ENCODE measurements around the gene DMD.

The DMD gene

DNA sequence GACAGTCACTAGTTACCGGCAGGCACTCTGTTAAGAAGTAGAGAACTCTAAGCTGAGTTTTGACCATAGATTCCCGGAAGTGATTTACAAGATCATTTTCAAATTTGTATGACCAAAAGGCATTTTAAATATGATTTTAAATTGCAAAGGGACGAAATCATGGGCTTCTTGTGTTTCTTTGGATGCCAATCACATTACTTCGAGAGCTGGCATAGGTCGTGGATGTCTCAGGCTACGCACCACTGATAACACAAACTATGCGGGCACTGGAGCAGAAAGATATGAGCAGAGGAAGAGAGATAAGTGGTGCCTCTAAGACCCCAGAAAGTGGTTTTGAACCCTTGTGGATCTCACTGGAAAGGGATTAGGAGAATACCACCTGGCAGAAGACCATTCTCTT, 1845.3 kb downstream of the DMD start:
- TF ChIP-seq, protein P1, sequence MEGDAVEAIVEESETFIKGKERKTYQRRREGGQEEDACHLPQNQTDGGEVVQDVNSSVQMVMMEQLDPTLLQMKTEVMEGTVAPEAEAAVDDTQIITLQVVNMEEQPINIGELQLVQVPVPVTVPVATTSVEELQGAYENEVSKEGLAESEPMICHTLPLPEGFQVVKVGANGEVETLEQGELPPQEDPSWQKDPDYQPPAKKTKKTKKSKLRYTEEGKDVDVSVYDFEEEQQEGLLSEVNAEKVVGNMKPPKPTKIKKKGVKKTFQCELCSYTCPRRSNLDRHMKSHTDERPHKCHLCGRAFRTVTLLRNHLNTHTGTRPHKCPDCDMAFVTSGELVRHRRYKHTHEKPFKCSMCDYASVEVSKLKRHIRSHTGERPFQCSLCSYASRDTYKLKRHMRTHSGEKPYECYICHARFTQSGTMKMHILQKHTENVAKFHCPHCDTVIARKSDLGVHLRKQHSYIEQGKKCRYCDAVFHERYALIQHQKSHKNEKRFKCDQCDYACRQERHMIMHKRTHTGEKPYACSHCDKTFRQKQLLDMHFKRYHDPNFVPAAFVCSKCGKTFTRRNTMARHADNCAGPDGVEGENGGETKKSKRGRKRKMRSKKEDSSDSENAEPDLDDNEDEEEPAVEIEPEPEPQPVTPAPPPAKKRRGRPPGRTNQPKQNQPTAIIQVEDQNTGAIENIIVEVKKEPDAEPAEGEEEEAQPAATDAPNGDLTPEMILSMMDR (IDR thresholded peaks at IDR 0.05; ENCODE audit: low read depth, low read length) = no peak

DNA sequence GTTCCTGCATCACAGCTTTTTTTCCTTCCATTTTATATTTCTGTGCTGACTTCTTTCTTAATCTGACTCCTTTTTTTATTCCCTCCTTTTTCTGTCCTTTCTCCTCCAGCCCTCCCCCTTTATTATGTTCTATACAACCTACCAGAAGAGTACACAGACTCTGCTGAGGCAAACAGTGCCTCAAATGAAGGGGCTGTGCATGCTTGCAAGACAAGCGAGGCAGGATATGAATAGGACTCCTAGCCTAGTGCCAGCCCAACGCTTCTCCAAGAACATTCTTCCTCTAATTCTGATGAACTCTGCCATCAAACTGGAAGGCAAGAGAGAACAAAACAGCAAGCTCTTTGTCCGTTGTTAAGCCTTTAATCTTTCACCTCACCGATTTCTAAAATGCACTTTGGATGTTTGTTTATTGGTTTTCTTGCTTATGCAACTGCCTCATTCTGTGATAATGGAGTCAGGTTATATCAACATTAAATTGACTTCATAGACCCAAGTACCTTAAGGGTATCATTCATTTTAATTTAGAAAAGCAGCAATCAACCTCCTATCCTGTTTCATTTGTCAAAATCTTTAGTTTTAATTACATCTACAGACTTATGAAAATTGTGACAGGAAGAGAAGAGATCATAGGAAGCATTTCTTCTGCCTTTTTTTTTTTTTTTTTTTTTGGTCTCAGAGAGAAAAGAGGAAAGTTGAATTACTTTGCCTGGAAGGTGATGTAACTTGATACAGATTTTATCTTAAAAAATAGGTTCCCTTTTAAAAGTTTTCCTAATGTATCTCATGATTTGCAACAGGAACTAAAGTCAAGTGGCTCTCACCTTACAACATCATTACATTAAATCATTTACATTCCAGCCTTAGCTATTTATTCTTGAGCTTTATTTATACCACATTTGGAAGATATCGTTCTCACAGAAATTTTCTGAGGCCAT, 1854.8 kb downstream of the DMD start:
- no peak overlapping the region for H3K4me3 ChIP-seq (ENCODE audit: low read depth, low read length)
- TF ChIP-seq, protein P1 (IDR thresholded peaks at IDR 0.05; ENCODE audit: low read depth, low read length) = no peak

More for the DNA sequence above, 1845.3 kb downstream of the DMD start:
- H3K4me3 ChIP-seq (ENCODE audit: low read depth, low read length) = no peak overlapping the region

DNA sequence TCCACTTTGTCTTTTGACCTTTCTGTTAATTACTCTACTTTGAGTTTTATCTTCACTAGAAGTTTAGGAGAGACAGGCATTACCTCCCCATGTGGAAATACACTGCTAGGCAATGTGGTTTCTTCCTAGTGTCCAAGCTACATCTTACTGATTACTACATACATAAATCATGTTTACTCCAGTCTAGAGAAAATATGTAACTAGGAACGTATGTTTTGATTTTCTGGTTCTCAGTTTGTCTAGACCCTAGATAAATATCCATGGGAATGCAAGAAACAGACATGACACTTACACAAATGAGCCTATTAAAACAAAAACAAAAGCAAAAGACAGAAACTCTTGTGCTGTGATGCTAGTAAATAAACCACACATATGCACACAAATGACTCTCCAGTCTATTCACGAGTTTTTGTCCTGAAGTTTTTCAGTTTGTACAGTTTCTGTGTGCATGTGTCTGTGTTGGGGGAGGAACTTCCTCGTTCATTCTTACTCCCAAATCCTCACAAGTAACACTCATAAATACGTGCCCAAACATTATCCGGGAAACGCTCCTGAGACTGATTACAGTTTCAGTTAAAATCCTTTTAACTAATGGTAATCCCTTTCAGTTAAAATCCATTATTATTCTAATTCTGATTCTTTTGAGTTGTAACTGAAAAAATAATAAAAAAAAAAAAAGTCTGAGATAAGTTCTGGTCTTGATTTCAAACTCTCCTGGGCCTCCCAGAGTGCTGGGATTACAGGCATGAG, 1856.0 kb downstream of the DMD start:
- H3K4me3 ChIP-seq (ENCODE audit: low read depth, low read length) = no peak overlapping the region
- TF ChIP-seq, protein P1 (IDR thresholded peaks at IDR 0.05; ENCODE audit: low read depth, low read length) = no peak

DNA sequence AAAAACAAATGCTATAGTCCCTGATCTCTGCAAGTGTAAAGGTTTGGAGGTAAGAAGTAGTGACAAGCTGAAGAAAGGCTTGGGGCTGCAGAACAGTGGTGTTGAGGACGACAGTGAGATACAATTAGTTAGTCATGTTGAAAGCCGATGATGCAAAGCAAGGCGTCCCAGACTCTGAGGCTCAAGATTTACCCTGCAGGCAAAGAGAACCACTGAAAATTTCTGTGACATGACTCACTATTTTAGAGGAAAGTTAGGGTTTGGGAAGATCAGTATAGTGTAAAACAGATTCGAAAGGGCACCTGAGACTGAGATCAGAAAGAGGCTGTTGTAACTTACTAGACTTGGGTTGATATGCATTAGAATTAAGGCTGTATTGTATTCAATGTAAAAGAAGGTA, 1858.3 kb downstream of the DMD start:
- TF ChIP-seq, protein P1 (IDR thresholded peaks at IDR 0.05; ENCODE audit: low read depth, low read length) = no peak

DNA sequence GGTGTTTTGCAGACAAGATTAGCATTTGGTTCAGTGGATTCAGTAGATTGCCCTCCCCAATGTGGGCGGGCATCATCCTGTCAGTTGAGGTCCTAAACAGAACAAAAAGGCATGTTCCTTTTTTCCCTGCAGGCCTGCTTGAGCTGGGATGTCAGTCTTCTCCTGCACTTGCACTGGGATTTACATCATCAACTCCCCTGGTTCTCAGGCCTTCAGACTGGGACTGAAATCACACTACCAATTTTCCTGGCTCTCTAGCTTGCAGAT, 1860.6 kb downstream of the DMD start:
- TF ChIP-seq, protein P1 (IDR thresholded peaks at IDR 0.05; ENCODE audit: low read depth, low read length) = no peak
- no peak overlapping the region for H3K4me3 ChIP-seq (ENCODE audit: low read depth, low read length)

More for the DNA sequence above, 1858.3 kb downstream of the DMD start:
- no peak overlapping the region for H3K4me3 ChIP-seq (ENCODE audit: low read depth, low read length)

DNA sequence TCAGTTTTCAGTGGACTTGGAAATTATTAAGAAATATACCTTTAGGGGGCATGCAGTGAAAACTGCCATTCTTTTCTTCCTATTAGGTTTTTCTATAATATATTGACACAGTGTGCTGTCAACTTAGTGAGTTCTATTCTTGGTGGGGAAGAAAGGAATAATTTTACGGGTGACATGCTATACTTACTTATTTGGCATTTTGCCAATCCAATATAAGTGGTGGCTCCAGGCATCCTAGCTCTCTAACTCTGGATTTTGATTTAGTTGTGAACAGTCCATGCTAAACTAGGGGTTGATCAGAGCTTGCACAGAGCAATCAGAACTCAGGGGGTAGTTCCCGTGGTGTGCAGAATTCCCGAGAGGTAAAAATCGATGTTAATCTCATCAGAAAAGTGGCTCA, 1861.8 kb downstream of the DMD start:
- TF ChIP-seq, protein P1 (IDR thresholded peaks at IDR 0.05; ENCODE audit: low read depth, low read length) = no peak
- no peak overlapping the region for H3K4me3 ChIP-seq (ENCODE audit: low read depth, low read length)

DNA sequence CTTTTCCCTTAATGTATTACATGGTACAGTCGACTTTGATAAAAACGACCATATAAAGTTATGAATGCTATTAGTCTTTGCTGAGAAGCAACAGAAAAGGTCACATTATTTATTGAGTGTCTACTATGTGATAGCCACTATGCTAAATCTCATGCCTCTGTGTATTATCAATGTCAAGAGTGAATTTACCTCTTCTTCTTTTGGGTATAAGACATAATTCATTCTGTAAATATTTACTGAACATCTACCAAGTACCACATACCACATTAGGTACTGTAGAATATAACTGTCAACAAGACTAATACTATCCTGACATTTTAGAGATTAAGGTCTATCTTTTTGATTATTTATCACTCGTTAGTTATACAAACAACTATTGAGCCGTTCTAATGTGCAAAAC, 1870.8 kb downstream of the DMD start:
- no peak overlapping the region for H3K4me3 ChIP-seq (ENCODE audit: low read depth, low read length)
- TF ChIP-seq, protein P1 (IDR thresholded peaks at IDR 0.05; ENCODE audit: low read depth, low read length) = no peak

Data from WI38 (cell line).